ENCODE measurements around the gene DNAH1. TPM values are rescaled to one million over a fixed set of nuclear protein-coding genes. Genes with fewer than 3 reads are reported as not detected.

Gene DNAH1
- total RNA-seq, 1 experiment from 2014 or later = 5.5 TPM

GRCh38 chr3:52366527-52366926 lies 50.4 kb downstream of the DNAH1 start (continued):
- TF ChIP-seq REST (IDR thresholded peaks at IDR 0.05; ENCODE audit: low read depth) (no peak), EZH2phosphoT487 (IDR thresholded peaks at IDR 0.05; ENCODE audit: borderline replicate concordance) (no peak)

- H3K4me2 ChIP-seq (ENCODE audit: low read length) = no peak overlapping the region
- H4K20me1 ChIP-seq (ENCODE audit: insufficient read depth) = no peaks in the 10 kb centered on the region
- intact Hi-C loops (cut with micrococcal nuclease) = no loop called here
- ChIA-PET RAD21 (ENCODE audit: low non-redundant PET in 1 of 2, low total read pairs in 2 of 2, uncharacterized antibody in 2 of 2, unreplicated experiment in 2 of 2) (no interaction called here), POLR2A (no interaction called here), CTCF (interaction anchor here (1.4 kb wide), 1 partner anchor 17 kb away, joined by 3 read pairs; no protein-coding TSS in a partner anchor)
- ATAC-seq (no peak), DNase-seq (ENCODE audit: low read depth, low spot score) (no peak)
- H3K9ac ChIP-seq (ENCODE audit: low read length) = no peak overlapping the region
- H3K9me2 ChIP-seq (ENCODE audit: insufficient read depth) = no peaks in the 10 kb centered on the region
- no peak overlapping the region for H2AFZ ChIP-seq (ENCODE audit: low read depth, low read length, poor library complexity, severe bottlenecking)
- BruUV-seq (replicated peaks) = no TSS peak
- H3K9me3 ChIP-seq (ENCODE audit: control insufficient read depth in 1 of 2, insufficient read depth in 1 of 2, low read depth in 1 of 2, low read length in 2 of 2) = no peaks in the 10 kb centered on the region
- no peak overlapping the region for H3K4me3 ChIP-seq (replicated peaks in 1 of 2; ENCODE audit: low read depth in 1 of 2, low read length in 2 of 2)
- no peaks in the 10 kb centered on the region for H3K4me1 ChIP-seq (ENCODE audit: control insufficient read depth in 1 of 2, insufficient read depth in 2 of 2, low read length in 2 of 2)
- no peak overlapping the region for H3K27ac ChIP-seq (ENCODE audit: low read depth, low read length)
- no peaks in the 10 kb centered on the region for H3K36me3 ChIP-seq (ENCODE audit: control insufficient read depth in 1 of 2, insufficient read depth in 2 of 2, low read length in 2 of 2)
- TF ChIP-seq FOSL1 (IDR thresholded peaks at IDR 0.05; ENCODE audit: low read depth) = no peak
- TF ChIP-seq POLR2A (IDR thresholded peaks at IDR 0.05; ENCODE audit: borderline replicate concordance, extremely low read depth, insufficient read depth, insufficient read length) = no peak
- no peak for TF ChIP-seq EZH2phosphoT487 (IDR thresholded peaks at IDR 0.05; ENCODE audit: borderline replicate concordance)
- TF ChIP-seq POLR2AphosphoS5 (IDR thresholded peaks at IDR 0.05; ENCODE audit: low read depth, low read length) = no peak
- TF ChIP-seq MAX (IDR thresholded peaks at IDR 0.05) = no peak
- no peak for TF ChIP-seq CBX3 (IDR thresholded peaks at IDR 0.05; ENCODE audit: low read depth)
- TF ChIP-seq YY1 (IDR thresholded peaks at IDR 0.05; ENCODE audit: extremely low read depth, insufficient replicate concordance, low read depth, low read length) = no peak
- no peak for TF ChIP-seq ZFX (IDR thresholded peaks at IDR 0.05)
- no peak for TF ChIP-seq RAD21 (IDR thresholded peaks at IDR 0.05; ENCODE audit: low read depth)
- H3K27me3 ChIP-seq (ENCODE audit: insufficient read depth, low read length) = no peaks in the 10 kb centered on the region
- no peaks in the 10 kb centered on the region for H3K79me2 ChIP-seq (ENCODE audit: insufficient read depth, low read length)
These were observed 52.1 kb downstream of the DNAH1 start for GRCh38 chr3:52367891-52368880.
